B cell (primary cell): ENCODE measurements around the gene PRMT5.

Source experiments
- EZH2 ChIP-seq: IDR thresholded peaks from 2 replicates; pipeline ENCODE4 v1.6.1; 2012; ENCODE audit warnings: borderline replicate concordance, low read depth, mild to moderate bottlenecking, moderate library complexity, low read length; ENCODE audit not compliant: insufficient read depth, poor library complexity, severe bottlenecking
- TF ChIP-seq, protein P1 (sequence below): fragments of 200-600 bp; IDR thresholded peaks from one replicate; pipeline ENCODE4 v1.8.0; 2022; ENCODE audit warnings: antibody characterized with exemption, mild to moderate bottlenecking

DNA sequence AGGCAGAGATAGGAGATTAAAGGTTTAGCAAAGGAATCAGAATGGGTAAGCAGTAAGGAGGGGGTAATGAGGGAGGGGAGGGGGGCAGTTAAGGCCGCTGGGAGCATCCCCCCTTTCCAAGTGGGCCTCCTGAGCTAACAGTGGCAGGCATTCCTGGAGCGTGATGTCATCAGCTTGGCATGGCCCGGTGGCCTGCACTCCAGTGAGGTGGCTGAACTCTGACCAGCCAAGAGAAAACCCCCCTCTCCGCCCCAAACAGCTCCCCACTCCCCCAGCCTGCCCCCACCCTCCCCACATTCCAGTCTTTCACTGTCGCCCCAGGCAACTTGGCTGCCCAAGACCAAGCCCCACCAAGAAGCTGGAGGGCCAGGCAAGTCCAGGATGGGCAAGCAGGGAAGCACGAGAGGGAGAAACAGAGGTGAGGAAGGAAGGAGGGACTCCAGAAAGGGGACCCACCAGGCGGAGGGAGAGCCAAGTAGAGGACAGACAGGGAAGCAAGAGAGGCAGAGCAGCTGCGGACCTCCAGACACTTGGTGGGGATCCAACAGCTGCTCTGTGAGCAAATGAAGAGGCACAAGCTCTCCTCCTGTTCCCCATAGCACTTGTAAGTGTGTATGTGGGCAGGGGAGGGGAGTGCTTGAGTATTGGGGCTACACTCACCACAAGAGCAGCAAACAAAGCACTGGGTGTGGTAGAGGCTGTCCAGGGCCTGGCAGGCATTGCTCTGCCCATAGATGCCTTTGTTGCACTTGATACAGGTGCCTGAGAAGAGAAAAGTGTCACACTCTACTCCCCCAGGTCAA is 48.7 kb upstream of the PRMT5 start:
- TF ChIP-seq, protein P1, sequence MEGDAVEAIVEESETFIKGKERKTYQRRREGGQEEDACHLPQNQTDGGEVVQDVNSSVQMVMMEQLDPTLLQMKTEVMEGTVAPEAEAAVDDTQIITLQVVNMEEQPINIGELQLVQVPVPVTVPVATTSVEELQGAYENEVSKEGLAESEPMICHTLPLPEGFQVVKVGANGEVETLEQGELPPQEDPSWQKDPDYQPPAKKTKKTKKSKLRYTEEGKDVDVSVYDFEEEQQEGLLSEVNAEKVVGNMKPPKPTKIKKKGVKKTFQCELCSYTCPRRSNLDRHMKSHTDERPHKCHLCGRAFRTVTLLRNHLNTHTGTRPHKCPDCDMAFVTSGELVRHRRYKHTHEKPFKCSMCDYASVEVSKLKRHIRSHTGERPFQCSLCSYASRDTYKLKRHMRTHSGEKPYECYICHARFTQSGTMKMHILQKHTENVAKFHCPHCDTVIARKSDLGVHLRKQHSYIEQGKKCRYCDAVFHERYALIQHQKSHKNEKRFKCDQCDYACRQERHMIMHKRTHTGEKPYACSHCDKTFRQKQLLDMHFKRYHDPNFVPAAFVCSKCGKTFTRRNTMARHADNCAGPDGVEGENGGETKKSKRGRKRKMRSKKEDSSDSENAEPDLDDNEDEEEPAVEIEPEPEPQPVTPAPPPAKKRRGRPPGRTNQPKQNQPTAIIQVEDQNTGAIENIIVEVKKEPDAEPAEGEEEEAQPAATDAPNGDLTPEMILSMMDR, result no peak
- TF ChIP-seq EZH2, result no peak
